Esophagus squamous epithelium (tissue), 4 donors: Measurements from ENCODE around the gene COL1A1.

Experiments
- CTCF ChIP-seq, 6 experiments: fragments of 450-650 bp in 4 of 6; fragments of 200-600 bp in 2 of 6; sonication (generic) in 2 of 6; IDR thresholded peaks; one replicate each; pipeline ENCODE4 v1.5.1; 2016 to 2019; ENCODE audit warnings: antibody characterized with exemption in 6 of 6, mild to moderate bottlenecking in 4 of 6, moderate library complexity in 4 of 6
- POLR2A ChIP-seq, 4 donors: fragments of 450-650 bp; IDR thresholded peaks; one replicate each; pipeline ENCODE4 v1.6.1; 2017; ENCODE audit warnings: antibody characterized with exemption in 4 of 4, mild to moderate bottlenecking in 4 of 4, moderate library complexity in 3 of 4

GRCh38 chr17:50133769-50134099 is 67.7 kb downstream of the COL1A1 start:
- TF ChIP-seq CTCF (IDR thresholded peaks at IDR 0.05): no peak
- no peak for TF ChIP-seq POLR2A (IDR thresholded peaks at IDR 0.05)
